Endodermal cell (in vitro differentiated cells): ENCODE measurements around the gene MSRB2. TPM values are rescaled to one million over a fixed set of nuclear protein-coding genes. Genes with fewer than 3 reads are reported as not detected.

Experiments
- DNase-seq: peaks from one replicate; pipeline ENCODE4 v3.0.0-alpha.2; 2017
- H3K27ac ChIP-seq: 2 replicates; pipeline ENCODE4 v1.5.1; 2013; ENCODE audit warnings: mild to moderate bottlenecking, low read depth, low read length, moderate library complexity
- H3K27me3 ChIP-seq: 2 replicates; pipeline ENCODE4 v1.6.1; 2013; ENCODE audit warnings: mild to moderate bottlenecking, low read length, moderate library complexity; ENCODE audit not compliant: insufficient read depth, control insufficient read depth, poor library complexity, severe bottlenecking
- H3K36me3 ChIP-seq: 2 replicates; pipeline ENCODE4 v1.7.0; 2013; ENCODE audit warnings: mild to moderate bottlenecking, low read length, moderate library complexity; ENCODE audit not compliant: control insufficient read depth, insufficient read depth
- H3K4me1 ChIP-seq: one replicate; pipeline ENCODE4 v1.7.0; 2013; ENCODE audit warnings: low read length; ENCODE audit not compliant: control insufficient read depth, insufficient read depth
- H3K4me3 ChIP-seq: 2 replicates; pipeline ENCODE4 v1.5.1; 2013; ENCODE audit warnings: mild to moderate bottlenecking, low read length, moderate library complexity
- H3K9ac ChIP-seq: 2 replicates; pipeline ENCODE4 v1.6.1; 2013; ENCODE audit warnings: mild to moderate bottlenecking, low read length, moderate library complexity; ENCODE audit not compliant: poor library complexity, severe bottlenecking; ENCODE audit errors: extremely low read depth
- H3K9me3 ChIP-seq: 2 replicates; pipeline ENCODE4 v1.6.1; 2013; ENCODE audit warnings: mild to moderate bottlenecking, low read length, moderate library complexity; ENCODE audit not compliant: control insufficient read depth
- H3K27ac Mint-ChIP-seq: 2 replicates; pipeline ENCODE4 v1.8.0; 2020; ENCODE audit warnings: mixed read lengths
- H3K27me3 Mint-ChIP-seq: 2 replicates; pipeline ENCODE4 v1.8.0; 2021; ENCODE audit warnings: mild to moderate bottlenecking, mixed read lengths; ENCODE audit not compliant: insufficient read depth
- H3K36me3 Mint-ChIP-seq: 2 replicates; pipeline ENCODE4 v1.8.0; 2020; ENCODE audit warnings: low read depth, mixed read lengths
- H3K4me1 Mint-ChIP-seq: 2 replicates; pipeline ENCODE4 v1.8.0; 2020; ENCODE audit warnings: mixed read lengths
- H3K4me3 Mint-ChIP-seq: 2 replicates; pipeline ENCODE4 v1.8.0; 2020; ENCODE audit warnings: mild to moderate bottlenecking, moderate library complexity, mixed read lengths
- H3K9me3 Mint-ChIP-seq: 2 replicates; pipeline ENCODE4 v1.8.0; 2020; ENCODE audit warnings: mild to moderate bottlenecking, mixed read lengths
- CTCF ChIP-seq: fragments of 200-600 bp; sonication (generic); conservative IDR thresholded peaks from 2 replicates; pipeline ENCODE4 v1.5.0; 2021; ENCODE audit warnings: antibody characterized with exemption, mild to moderate bottlenecking
- WGBS, 2 experiments: methylation state at CpG; one replicate each; pipeline versions ENCODE4 v1.1.5 to v1.1.7; 2013; ENCODE audit warnings: missing lambda C conversion rate in 2 of 2, mixed read lengths in 1 of 2; ENCODE audit not compliant: insufficient coverage in 1 of 2, insufficient read length in 1 of 2; 5-methylcytosine and 5-hydroxymethylcytosine counted together
- total RNA-seq, 2 donors: library from RNA; stranded (reverse); fragmentation: NEBNext Ultra II Directional in 1 of 2; extraction: Animal tissue kit (Norgen Biotek cat#: 25700) in 1 of 2; gene quantifications; 2 replicates in 1 of 2; 3 replicates in 1 of 2; pipeline ENCODE4 v1.2.1, GENCODE V29; 2021

MSRB2 gene
- total RNA-seq, 2 donors from 2014 or later: 40.4 to 42.5 TPM

GRCh38 chr10:23053036-23053435 lies 42.3 kb upstream of the MSRB2 start:
- Histone ChIP-seq H3K4me3 (no peak overlapping the region), H3K36me3 (no peaks in the 10 kb centered on the region), H3K4me1 (no peaks in the 10 kb centered on the region), H3K9ac (no peak overlapping the region), H3K27me3 (no peaks in the 10 kb centered on the region), H3K27ac (no peak overlapping the region), H3K9me3 (no peaks in the 10 kb centered on the region)
- peaks cover 32% of the 10 kb centered on the region for H3K4me1 Mint-ChIP-seq
- DNase-seq: no peak
- no peak overlapping the region for H3K4me3 Mint-ChIP-seq
- H3K27ac Mint-ChIP-seq: no peak overlapping the region
- no peaks in the 10 kb centered on the region for H3K9me3 Mint-ChIP-seq
- H3K36me3 Mint-ChIP-seq: no peaks in the 10 kb centered on the region
- no peak for TF ChIP-seq CTCF
- WGBS, 2 experiments: 33 to 75% methylated on average over 1 of the region's 1 CpG
- peaks cover 4% of the 10 kb centered on the region for H3K27me3 Mint-ChIP-seq

DNA sequence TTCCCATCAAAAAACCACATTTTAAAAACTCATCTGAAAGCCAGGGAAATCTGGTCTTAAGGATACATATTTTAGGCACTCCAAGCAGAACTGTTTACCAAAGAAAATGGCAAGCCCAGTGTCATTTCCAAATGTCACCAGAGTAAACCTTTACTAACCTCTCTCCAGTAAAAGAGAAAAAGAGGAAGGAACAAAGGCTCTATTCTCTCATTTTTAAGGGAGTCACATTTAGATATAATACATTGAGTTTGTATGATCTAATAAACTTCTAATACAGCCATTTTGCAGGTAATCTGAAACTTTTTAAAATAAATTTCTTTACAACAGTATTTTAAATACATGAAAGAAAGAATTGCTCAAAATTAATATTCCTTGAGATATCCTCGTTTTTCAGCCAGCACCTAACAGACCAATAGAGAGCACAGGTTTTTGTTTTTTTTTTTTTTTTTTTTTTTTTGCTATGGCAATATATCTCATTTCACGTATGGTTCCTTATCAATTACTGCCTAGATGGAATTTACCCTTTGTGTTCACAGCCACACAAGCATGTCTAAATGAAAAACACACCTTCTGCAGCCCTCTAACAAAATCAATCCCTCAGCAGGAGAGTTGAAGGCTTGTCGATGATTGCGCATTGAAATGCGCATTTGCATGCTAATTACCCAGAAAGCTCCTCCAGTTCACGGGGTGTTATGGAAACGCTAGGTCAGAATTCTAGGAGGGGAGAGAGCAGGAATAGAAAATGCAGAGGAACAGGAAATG lies 39.8 kb upstream of the MSRB2 start:
- no peak overlapping the region for H3K27ac ChIP-seq
- H3K4me1 Mint-ChIP-seq: peaks cover 32% of the 10 kb centered on the region
- 0 to 34% methylated on average over 1 to 7 of the region's 7 CpGs for WGBS, 2 experiments
- no peaks in the 10 kb centered on the region for H3K27me3 ChIP-seq
- no peak overlapping the region for H3K4me3 ChIP-seq
- H3K36me3 ChIP-seq: no peaks in the 10 kb centered on the region
- DNase-seq: no peak
- no peaks in the 10 kb centered on the region for H3K36me3 Mint-ChIP-seq
- no peak for TF ChIP-seq CTCF
- peak overlapping the region; percentile 95 for H3K27ac Mint-ChIP-seq
- H3K9me3 Mint-ChIP-seq: peaks cover 19% of the 10 kb centered on the region
- H3K4me3 Mint-ChIP-seq: no peak overlapping the region
- peaks cover 5% of the 10 kb centered on the region for H3K27me3 Mint-ChIP-seq
- no peak overlapping the region for H3K9ac ChIP-seq
- no peaks in the 10 kb centered on the region for H3K9me3 ChIP-seq
- H3K4me1 ChIP-seq: no peaks in the 10 kb centered on the region

- Histone ChIP-seq H3K36me3 (no peaks in the 10 kb centered on the region), H3K9me3 (no peaks in the 10 kb centered on the region), H3K9ac (no peak overlapping the region), H3K4me3 (no peak overlapping the region), H3K4me1 (no peaks in the 10 kb centered on the region), H3K27ac (no peak overlapping the region), H3K27me3 (no peaks in the 10 kb centered on the region)
- WGBS, 2 experiments: 84 to 92% methylated on average over 2 to 3 of the region's 3 CpGs
- Mint-ChIP-seq H3K9me3 (peaks cover 19% of the 10 kb centered on the region), H3K36me3 (no peaks in the 10 kb centered on the region), H3K4me1 (peaks cover 30% of the 10 kb centered on the region), H3K27ac (peak overlapping the region; percentile 95), H3K4me3 (no peak overlapping the region), H3K27me3 (peaks cover 5% of the 10 kb centered on the region)
- DNase-seq: no peak
- TF ChIP-seq CTCF: no peak
Observed at GRCh38 chr10:23056186-23056579, 39.2 kb upstream of the MSRB2 start.
